Osteocyte (in vitro differentiated cells): ENCODE data around the gene SRRM5. TPM values are rescaled to one million over a fixed set of nuclear protein-coding genes. Genes with fewer than 3 reads are reported as not detected.
A peak's percentile ranks its signal among the peaks of the same experiment; 100 is the strongest.

Experiments
- DNase-seq: peaks from one replicate; pipeline ENCODE4 v3.0.0; 2021; ENCODE audit warnings: mixed read lengths; ENCODE audit not compliant: unreplicated experiment; ENCODE audit errors: extremely low spot score
- H3K27ac Mint-ChIP-seq: one replicate; pipeline ENCODE4 v1.8.0; 2021; ENCODE audit warnings: mild to moderate bottlenecking, mixed read lengths; ENCODE audit not compliant: unreplicated experiment
- H3K27me3 Mint-ChIP-seq: one replicate; pipeline ENCODE4 v1.8.0; 2021; ENCODE audit warnings: mixed read lengths; ENCODE audit not compliant: unreplicated experiment
- H3K36me3 Mint-ChIP-seq: one replicate; pipeline ENCODE4 v1.8.0; 2021; ENCODE audit warnings: mixed read lengths; ENCODE audit not compliant: unreplicated experiment
- H3K4me1 Mint-ChIP-seq: one replicate; pipeline ENCODE4 v1.8.0; 2021; ENCODE audit warnings: mixed read lengths; ENCODE audit not compliant: unreplicated experiment
- H3K4me3 Mint-ChIP-seq: one replicate; pipeline ENCODE4 v1.8.0; 2021; ENCODE audit warnings: mild to moderate bottlenecking, moderate library complexity, mixed read lengths; ENCODE audit not compliant: unreplicated experiment
- H3K9me3 Mint-ChIP-seq: one replicate; pipeline ENCODE4 v1.8.0; 2021; ENCODE audit warnings: mixed read lengths; ENCODE audit not compliant: unreplicated experiment
- CTCF ChIP-seq: fragments of 200-600 bp; sonication (generic); IDR thresholded peaks from 2 replicates; pipeline ENCODE4 v1.5.0; 2021; ENCODE audit warnings: antibody characterized with exemption, mild to moderate bottlenecking, moderate library complexity
- total RNA-seq: library from RNA; stranded (reverse); gene quantifications from 2 replicates; pipeline ENCODE4 v1.2.1, GENCODE V29; 2021

The SRRM5 gene
- total RNA-seq, 1 donor from 2014 or later: 0.35 TPM

- Mint-ChIP-seq H3K4me3 (no peak overlapping the region), H3K4me1 (peaks cover 15% of the 10 kb centered on the region), H3K27ac (no peak overlapping the region), H3K27me3 (no peaks in the 10 kb centered on the region), H3K9me3 (no peaks in the 10 kb centered on the region), H3K36me3 (peaks cover 18% of the 10 kb centered on the region)
- TF ChIP-seq CTCF: no peak
- DNase-seq: no peak
Observed at GRCh38 chr19:43607238-43608205, 4.4 kb upstream of the SRRM5 start.

- peaks cover 35% of the 10 kb centered on the region for H3K36me3 Mint-ChIP-seq
- no peaks in the 10 kb centered on the region for H3K27me3 Mint-ChIP-seq
- no peak for TF ChIP-seq CTCF
- H3K4me1 Mint-ChIP-seq: peaks cover 15% of the 10 kb centered on the region
- H3K4me3 Mint-ChIP-seq: no peak overlapping the region
- no peaks in the 10 kb centered on the region for H3K9me3 Mint-ChIP-seq
- DNase-seq: no peak
- H3K27ac Mint-ChIP-seq: no peak overlapping the region
Observed at GRCh38 chr19:43609872-43610271, 2.0 kb upstream of the SRRM5 start.

- Mint-ChIP-seq H3K27me3 (no peaks in the 10 kb centered on the region), H3K9me3 (no peaks in the 10 kb centered on the region), H3K27ac (peak overlapping the region; percentile 56), H3K4me3 (no peak overlapping the region), H3K4me1 (peaks cover 15% of the 10 kb centered on the region), H3K36me3 (peaks cover 35% of the 10 kb centered on the region)
- no peak for TF ChIP-seq CTCF
- DNase-seq: no peak
Observed at GRCh38 chr19:43610493-43610892, 1.4 kb upstream of the SRRM5 start.

- no peak overlapping the region for H3K27ac Mint-ChIP-seq
Observed at GRCh38 chr19:43612374-43612773, 486 bp downstream of the SRRM5 start.

More at GRCh38 chr19:43612374-43612773, 486 bp downstream of the SRRM5 start:
- no peaks in the 10 kb centered on the region for H3K9me3 Mint-ChIP-seq
- peaks cover 18% of the 10 kb centered on the region for H3K4me1 Mint-ChIP-seq
- no peak overlapping the region for H3K4me3 Mint-ChIP-seq
- no peak for DNase-seq
- no peaks in the 10 kb centered on the region for H3K27me3 Mint-ChIP-seq
- H3K36me3 Mint-ChIP-seq: peaks cover 32% of the 10 kb centered on the region
- TF ChIP-seq CTCF: no peak
